ENCODE results near the gene ATP6V0A1.

DNA sequence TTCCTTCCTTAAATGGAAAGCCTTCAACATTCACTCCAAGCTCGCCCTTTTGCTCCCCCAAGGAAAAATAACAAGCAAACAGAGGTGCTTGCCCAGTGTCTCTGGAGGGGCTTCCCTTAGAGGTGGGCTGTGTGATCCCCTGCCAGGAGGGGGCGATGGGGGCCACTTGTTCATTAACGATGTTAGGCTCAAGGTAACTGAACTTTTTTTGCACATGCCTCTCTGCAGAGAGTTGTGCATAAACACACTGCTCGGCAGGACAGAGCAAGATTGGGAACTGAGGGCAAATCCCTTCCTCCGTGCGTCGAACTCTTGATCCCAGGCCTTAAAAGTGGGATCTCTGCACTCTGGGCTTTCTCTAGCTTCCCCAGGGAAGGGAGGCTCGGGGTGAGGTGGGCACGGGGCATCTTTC lies 61.9 kb downstream of the ATP6V0A1 start:
- TF ChIP-seq POLR2A (IDR thresholded peaks at IDR 0.05), result no peak
- TF ChIP-seq, protein P1, sequence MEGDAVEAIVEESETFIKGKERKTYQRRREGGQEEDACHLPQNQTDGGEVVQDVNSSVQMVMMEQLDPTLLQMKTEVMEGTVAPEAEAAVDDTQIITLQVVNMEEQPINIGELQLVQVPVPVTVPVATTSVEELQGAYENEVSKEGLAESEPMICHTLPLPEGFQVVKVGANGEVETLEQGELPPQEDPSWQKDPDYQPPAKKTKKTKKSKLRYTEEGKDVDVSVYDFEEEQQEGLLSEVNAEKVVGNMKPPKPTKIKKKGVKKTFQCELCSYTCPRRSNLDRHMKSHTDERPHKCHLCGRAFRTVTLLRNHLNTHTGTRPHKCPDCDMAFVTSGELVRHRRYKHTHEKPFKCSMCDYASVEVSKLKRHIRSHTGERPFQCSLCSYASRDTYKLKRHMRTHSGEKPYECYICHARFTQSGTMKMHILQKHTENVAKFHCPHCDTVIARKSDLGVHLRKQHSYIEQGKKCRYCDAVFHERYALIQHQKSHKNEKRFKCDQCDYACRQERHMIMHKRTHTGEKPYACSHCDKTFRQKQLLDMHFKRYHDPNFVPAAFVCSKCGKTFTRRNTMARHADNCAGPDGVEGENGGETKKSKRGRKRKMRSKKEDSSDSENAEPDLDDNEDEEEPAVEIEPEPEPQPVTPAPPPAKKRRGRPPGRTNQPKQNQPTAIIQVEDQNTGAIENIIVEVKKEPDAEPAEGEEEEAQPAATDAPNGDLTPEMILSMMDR (IDR thresholded peaks at IDR 0.05), result no peak
